Stomach (tissue), 9 donors: Measurements from ENCODE around the gene CD46. TPM values are rescaled to one million over a fixed set of nuclear protein-coding genes. Genes with fewer than 3 reads are reported as not detected.

ENCODE experiments used
- DNase-seq, 2 donors: peaks; one replicate each; pipeline versions ENCODE4 v3.0.0 to v3.0.0-alpha.2; 2013 to 2019
- H3K27ac ChIP-seq, 5 donors: fragments of 200-600 bp in 4 of 5; sonication (generic) in 4 of 5; one replicate each; pipeline ENCODE4 v1.5.1; 2013 to 2019; ENCODE audit warnings: mild to moderate bottlenecking in 1 of 5, moderate library complexity in 1 of 5
- H3K27me3 ChIP-seq, 3 donors: fragments of 200-600 bp; sonication (generic); one replicate each; pipeline ENCODE4 v1.5.1; 2017 to 2019; ENCODE audit warnings: mixed run types in 1 of 3
- H3K36me3 ChIP-seq, 4 donors: fragments of 200-600 bp; sonication (generic); 1 replicate in 3 of 4; 2 replicates in 1 of 4; pipeline ENCODE4 v1.5.1; 2016 to 2019
- H3K4me1 ChIP-seq, 4 donors: fragments of 200-600 bp; sonication (generic); one replicate each; pipeline ENCODE4 v1.5.1; 2016 to 2019
- H3K4me3 ChIP-seq, 4 donors: fragments of 200-600 bp; sonication (generic) in 3 of 4; one replicate each; pipeline ENCODE4 v1.5.1; 2016 to 2019; ENCODE audit warnings: mild to moderate bottlenecking in 1 of 4
- H3K9me3 ChIP-seq, 4 donors: fragments of 200-600 bp; sonication (generic); one replicate each; pipeline ENCODE4 v1.5.1; 2016 to 2019
- CTCF ChIP-seq, 7 experiments: fragments of 450-650 bp in 4 of 7; fragments of 200-600 bp in 3 of 7; sonication (generic) in 3 of 7; IDR thresholded peaks; one replicate each; pipeline ENCODE4 v1.5.1; 2016 to 2019; ENCODE audit warnings: antibody characterized with exemption in 7 of 7, control low read depth in 2 of 7, mild to moderate bottlenecking in 1 of 7
- EP300 ChIP-seq: sonication (generic); formaldehyde crosslinking; IDR thresholded peaks from one replicate; pipeline ENCODE4 v1.6.1; 2017; ENCODE audit warnings: antibody characterized with exemption
- POLR2A ChIP-seq, 4 donors: fragments of 450-650 bp; IDR thresholded peaks; one replicate each; pipeline ENCODE4 v1.6.1; 2016; ENCODE audit warnings: antibody characterized with exemption in 4 of 4, control low read depth in 2 of 4, mild to moderate bottlenecking in 1 of 4, moderate library complexity in 1 of 4
- POLR2AphosphoS5 ChIP-seq, 3 donors: sonication (generic); formaldehyde crosslinking; IDR thresholded peaks; one replicate each; pipeline ENCODE4 v1.6.1; 2016; ENCODE audit warnings: antibody characterized with exemption in 3 of 3
- WGBS, 5 donors: extraction: QIAGEN DNeasy Blood & Tissue Kit in 3 of 5; methylation state at CpG; one replicate each; pipeline versions ENCODE4 v1.1.5 to v1.1.7; 2013 to 2018; 5-methylcytosine and 5-hydroxymethylcytosine counted together
- intact Hi-C: fragments of 100-400 bp; cut with DNase I; formaldehyde crosslinking; loops from one replicate; pipeline ENCODE4 v1.15.1; 2023; ENCODE audit warnings: low total_unique reads
- polyA plus RNA-seq, 3 donors: library from polyadenylated mRNA; stranded (reverse); fragments of 200-250 nt; gene quantifications; one replicate each; pipeline ENCODE4 v1.2.3, GENCODE V29; 2013
- total RNA-seq, 5 donors: library from RNA; depleted of rRNA; stranded (reverse); fragments of >200 nt; gene quantifications; one replicate each; pipeline versions ENCODE4 v1.1.0 to v1.2.3, GENCODE V29; 2014 to 2016
- donor health status: healthy with polysubstance abuse.
- donor health status: Bipolar disorder and iron deficiency.
- donor health status: healthy.

Gene CD46
- total and polyA plus RNA-seq, 8 donors, result 25.2 to 424 (median 96.5) TPM

- TF ChIP-seq EP300 (no peak), POLR2AphosphoS5 (IDR thresholded peaks at IDR 0.05) (peak in 1 of 3 donors; percentile 15)
- peak overlapping the region in 1 of 4 donors; percentile 35 for H3K4me3 ChIP-seq
- peak overlapping the region; percentile 58 to 98 (median 97) for H3K27ac ChIP-seq
- intact Hi-C loops, result loop anchor here (10.0 kb wide), 1 partner anchor 54 kb away; no protein-coding TSS in a partner anchor
- WGBS, 5 donors, result 33 to 58% (median 43%) methylated on average over 9 of the region's 9 CpGs
- no peaks in the 10 kb centered on the region for H3K9me3 ChIP-seq
- peaks cover 100% of the 10 kb centered on the region in 4 donors for H3K4me1 ChIP-seq
- no peak for DNase-seq
- peaks cover 81 to 100% (median 98%) of the 10 kb centered on the region in 4 donors for H3K36me3 ChIP-seq
- no peaks in the 10 kb centered on the region for H3K27me3 ChIP-seq
Measured at GRCh38 chr1:207810606-207811295, 58.9 kb downstream of the CD46 start.

DNA sequence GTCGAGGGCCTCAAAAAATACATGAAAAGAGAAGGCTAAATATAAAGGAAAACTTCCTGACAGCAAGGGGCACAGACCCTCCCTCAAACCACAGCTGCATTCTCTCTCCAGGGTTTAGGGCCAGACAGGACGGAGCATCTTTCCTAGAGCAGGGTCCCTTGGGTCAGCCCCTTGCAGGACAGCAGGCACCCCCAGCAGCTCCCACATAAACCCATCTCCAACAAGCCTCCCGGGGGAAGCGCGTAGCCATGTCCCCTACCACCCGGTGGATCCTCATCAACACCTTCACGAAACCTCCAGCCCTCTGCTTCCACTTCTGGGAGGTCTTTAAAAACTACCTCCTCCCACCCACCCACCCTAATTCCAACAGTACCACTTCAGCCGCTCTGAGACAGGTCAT, 59.5 kb downstream of the CD46 start:
- peak overlapping the region; percentile 58 to 98 (median 97) for H3K27ac ChIP-seq
- no peak for DNase-seq
- H3K4me1 ChIP-seq, result peaks cover 100% of the 10 kb centered on the region in 4 donors
- intact Hi-C loops, result loop anchor here (10.0 kb wide), 1 partner anchor 53 kb away; no protein-coding TSS in a partner anchor
- H3K4me3 ChIP-seq, result peak overlapping the region in 1 of 4 donors; percentile 35
- H3K9me3 ChIP-seq, result no peaks in the 10 kb centered on the region
- TF ChIP-seq POLR2A (IDR thresholded peaks at IDR 0.05) (no peak), POLR2AphosphoS5 (IDR thresholded peaks at IDR 0.05) (no peak), EP300 (no peak), CTCF (IDR thresholded peaks at IDR 0.05) (no peak)
- WGBS, 5 donors, result 71 to 90% (median 77%) methylated on average over 8 of the region's 8 CpGs
- peaks cover 80 to 100% (median 98%) of the 10 kb centered on the region in 4 donors for H3K36me3 ChIP-seq
- no peaks in the 10 kb centered on the region for H3K27me3 ChIP-seq

DNA sequence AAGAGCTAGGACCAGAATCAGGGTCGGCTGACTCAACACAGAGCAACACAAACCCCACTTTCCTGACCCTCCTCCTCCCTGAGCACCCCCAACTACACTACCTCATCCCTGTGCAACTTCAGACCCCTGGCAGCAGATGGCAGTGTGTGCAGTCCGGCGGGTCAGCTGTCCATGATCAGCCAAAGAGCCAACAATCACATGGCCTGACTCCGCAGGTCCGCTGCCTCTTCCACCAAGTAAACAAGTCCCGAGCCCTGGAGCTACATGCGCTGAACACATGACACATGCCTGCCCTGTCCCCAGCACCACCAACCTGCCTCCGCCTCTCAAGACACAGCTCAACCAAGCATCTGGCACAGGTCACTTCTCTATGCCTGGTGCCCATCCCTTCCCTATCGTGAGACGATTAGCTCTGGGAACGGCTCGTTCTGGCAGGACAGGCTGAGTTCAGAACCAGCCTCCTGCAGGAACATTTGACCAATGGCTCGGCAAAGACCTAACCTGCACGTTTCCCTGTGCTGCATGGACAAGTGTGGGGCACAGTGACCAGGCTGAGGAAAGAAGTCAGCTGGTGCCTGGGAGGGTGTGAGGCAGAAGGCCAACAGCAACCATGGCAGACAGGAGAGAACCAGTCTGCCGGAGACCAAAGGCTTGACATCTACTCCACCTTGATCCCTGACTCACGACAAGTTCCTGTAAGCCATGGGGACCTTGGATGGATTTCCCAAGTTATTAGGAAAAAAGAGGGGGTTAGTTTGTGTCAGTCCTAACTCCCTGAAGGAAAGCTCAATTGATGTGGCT, 60.3 kb downstream of the CD46 start:
- Histone ChIP-seq H3K36me3 (peaks cover 80 to 100% (median 98%) of the 10 kb centered on the region in 4 donors), H3K4me1 (peaks cover 100% of the 10 kb centered on the region in 4 donors)
- peak; percentile 82 to 84 for DNase-seq

GRCh38 chr1:207812778-207813511, 61.1 kb downstream of the CD46 start:
- intact Hi-C loops, result loop anchor here (10.0 kb wide), 1 partner anchor 52 kb away; no protein-coding TSS in a partner anchor
- Histone ChIP-seq H3K4me3 (peak overlapping the region in 3 of 4 donors; percentile 15 to 35 (median 26)), H3K27me3 (no peaks in the 10 kb centered on the region), H3K36me3 (peaks cover 80 to 100% (median 98%) of the 10 kb centered on the region in 4 donors), H3K9me3 (no peaks in the 10 kb centered on the region), H3K4me1 (peaks cover 100% of the 10 kb centered on the region in 4 donors), H3K27ac (peak overlapping the region; percentile 68 to 98 (median 97))
- WGBS, 5 donors, result 45 to 75% (median 51%) methylated on average over 10 of the region's 10 CpGs
- DNase-seq, result no peak
- no peak for TF ChIP-seq EP300
- no peak for TF ChIP-seq CTCF (IDR thresholded peaks at IDR 0.05)
- TF ChIP-seq POLR2A (IDR thresholded peaks at IDR 0.05), result no peak
- TF ChIP-seq POLR2AphosphoS5 (IDR thresholded peaks at IDR 0.05), result no peak

More for the DNA sequence above, 60.3 kb downstream of the CD46 start:
- Histone ChIP-seq H3K27ac (peak overlapping the region; percentile 68 to 98 (median 97)), H3K4me3 (peak overlapping the region in 3 of 4 donors; percentile 15 to 35 (median 26)), H3K27me3 (no peaks in the 10 kb centered on the region), H3K9me3 (no peaks in the 10 kb centered on the region)
- TF ChIP-seq CTCF (IDR thresholded peaks at IDR 0.05), result peak in 5 of 7 experiments; percentile 38 to 68 (median 48)
- no peak for TF ChIP-seq EP300
- TF ChIP-seq POLR2AphosphoS5 (IDR thresholded peaks at IDR 0.05), result peak; percentile 69 to 81 (median 75)
- intact Hi-C loops, result loop anchor here (10.0 kb wide), 1 partner anchor 53 kb away; no protein-coding TSS in a partner anchor
- WGBS, 5 donors, result 22 to 49% (median 33%) methylated on average over 13 to 16 of the region's 16 CpGs
